ENCODE measurements around the gene F2RL2.

GRCh38 chr5:76579166-76579937 is 43.9 kb downstream of the F2RL2 start:
- TF ChIP-seq, protein P1, sequence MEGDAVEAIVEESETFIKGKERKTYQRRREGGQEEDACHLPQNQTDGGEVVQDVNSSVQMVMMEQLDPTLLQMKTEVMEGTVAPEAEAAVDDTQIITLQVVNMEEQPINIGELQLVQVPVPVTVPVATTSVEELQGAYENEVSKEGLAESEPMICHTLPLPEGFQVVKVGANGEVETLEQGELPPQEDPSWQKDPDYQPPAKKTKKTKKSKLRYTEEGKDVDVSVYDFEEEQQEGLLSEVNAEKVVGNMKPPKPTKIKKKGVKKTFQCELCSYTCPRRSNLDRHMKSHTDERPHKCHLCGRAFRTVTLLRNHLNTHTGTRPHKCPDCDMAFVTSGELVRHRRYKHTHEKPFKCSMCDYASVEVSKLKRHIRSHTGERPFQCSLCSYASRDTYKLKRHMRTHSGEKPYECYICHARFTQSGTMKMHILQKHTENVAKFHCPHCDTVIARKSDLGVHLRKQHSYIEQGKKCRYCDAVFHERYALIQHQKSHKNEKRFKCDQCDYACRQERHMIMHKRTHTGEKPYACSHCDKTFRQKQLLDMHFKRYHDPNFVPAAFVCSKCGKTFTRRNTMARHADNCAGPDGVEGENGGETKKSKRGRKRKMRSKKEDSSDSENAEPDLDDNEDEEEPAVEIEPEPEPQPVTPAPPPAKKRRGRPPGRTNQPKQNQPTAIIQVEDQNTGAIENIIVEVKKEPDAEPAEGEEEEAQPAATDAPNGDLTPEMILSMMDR (IDR thresholded peaks at IDR 0.05; ENCODE audit: insufficient read depth, low read length, poor library complexity, severe bottlenecking), result no peak
- TF ChIP-seq EZH2phosphoT487 (conservative IDR thresholded peaks at IDR 0.05; ENCODE audit: low read length), result no peak

All from SU-DHL-6 (cell line).